GM23248 (cell line): Measurements from ENCODE around the gene DHRS4L2.
"Not testable (repeated sequence)": the region's sequence is repeated elsewhere in the genome, so short reads cannot be mapped to it uniquely, and the experiment has no call there.

Experiments used
- EZH2 ChIP-seq: fragments of 200-600 bp; sonication (generic); IDR thresholded peaks from 2 replicates; pipeline ENCODE4 v1.6.1; 2018; ENCODE audit warnings: antibody characterized with exemption, mild to moderate bottlenecking; ENCODE audit not compliant: insufficient read depth, poor library complexity, severe bottlenecking
- EZH2phosphoT487 ChIP-seq: fragments of 200-600 bp; sonication (generic); IDR thresholded peaks from 2 replicates; pipeline ENCODE4 v1.6.1; 2018; ENCODE audit warnings: antibody characterized with exemption, moderate library complexity, mild to moderate bottlenecking, low read depth; ENCODE audit not compliant: insufficient read depth

DNA sequence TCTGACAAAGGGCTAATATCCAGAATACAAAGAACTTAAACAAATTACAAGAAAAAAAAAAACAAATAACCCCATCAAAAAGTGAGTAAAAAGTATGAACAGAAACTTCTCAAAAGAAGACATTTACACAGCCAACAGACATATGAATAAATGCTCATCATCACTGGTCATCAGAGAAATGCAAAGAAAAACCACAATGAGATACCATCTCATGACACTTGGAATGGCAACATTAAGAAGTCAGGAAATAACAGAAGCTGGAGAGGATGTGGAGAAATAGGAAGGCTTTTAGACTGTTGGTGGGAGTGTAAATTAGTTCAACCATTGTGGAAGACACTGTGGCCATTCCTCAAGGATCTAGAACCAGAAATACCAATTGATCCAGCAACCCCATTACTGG is 30.2 kb downstream of the DHRS4L2 start:
- not testable (repeated sequence) for TF ChIP-seq EZH2, EZH2phosphoT487
